Caco-2 (cell line): ENCODE results near the gene YIF1B. TPM values are rescaled to one million over a fixed set of nuclear protein-coding genes. Genes with fewer than 3 reads are reported as not detected.

Experiments
- BruUV-seq: library from RNA; stranded (reverse); fragments of 400-500 nt; replicated peaks from 2 replicates; lab custom pipeline; 2021; lab: Mats Ljungman, UMichigan
- CTCF ChIA-PET: fragments of 300-600 bp; sonication (Branson Sonifier 250); formaldehyde crosslinking; loops from one replicate; lab custom pipeline; 2022; ENCODE audit warnings: antibody characterized with exemption; lab: Charles Lee
- POLR2A ChIA-PET: fragments of 300-600 bp; sonication (Branson Sonifier 250); formaldehyde crosslinking; loops from one replicate; lab custom pipeline; 2022; ENCODE audit warnings: antibody characterized with exemption; lab: Charles Lee
- DNase-seq, 2 experiments: peaks; one replicate each; pipeline versions ENCODE4 v3.0.0 to v3.0.0-alpha.2; 2020 to 2022
- H3K27me3 ChIP-seq: replicated peaks from 2 replicates; pipeline ENCODE4 v1.6.0; 2011; ENCODE audit warnings: low read length; ENCODE audit not compliant: control insufficient read depth, insufficient read depth
- H3K36me3 ChIP-seq: 2 replicates; pipeline ENCODE4 v1.5.1; 2011; ENCODE audit warnings: low read length; ENCODE audit not compliant: control insufficient read depth, insufficient read depth
- H3K4me1 ChIP-seq: fragments of 250-450 bp; sonication (Bioruptor Pico); 2 replicates; pipeline ENCODE4 v1.5.1; 2020; ENCODE audit warnings: mild to moderate bottlenecking
- H3K4me3 ChIP-seq: 2 replicates; pipeline ENCODE4 v1.5.1; 2011; ENCODE audit warnings: low read depth, mild to moderate bottlenecking, control low read depth, low read length
- H3K9me3 ChIP-seq: fragments of 250-450 bp; sonication (Bioruptor Pico); 2 replicates; pipeline ENCODE4 v1.5.1; 2020; ENCODE audit warnings: mild to moderate bottlenecking, moderate library complexity
- H3K27ac Mint-ChIP-seq: one replicate; pipeline ENCODE4 v1.8.0; 2022; ENCODE audit warnings: mixed read lengths; ENCODE audit not compliant: unreplicated experiment
- H3K27me3 Mint-ChIP-seq: one replicate; pipeline ENCODE4 v1.8.0; 2022; ENCODE audit warnings: mixed read lengths; ENCODE audit not compliant: insufficient read depth, unreplicated experiment
- H3K36me3 Mint-ChIP-seq: one replicate; pipeline ENCODE4 v1.8.0; 2022; ENCODE audit warnings: mild to moderate bottlenecking, mixed read lengths; ENCODE audit not compliant: insufficient read depth, unreplicated experiment
- H3K4me1 Mint-ChIP-seq: one replicate; pipeline ENCODE4 v1.8.0; 2022; ENCODE audit warnings: low read depth, mixed read lengths; ENCODE audit not compliant: unreplicated experiment
- H3K4me3 Mint-ChIP-seq: one replicate; pipeline ENCODE4 v1.8.0; 2022; ENCODE audit warnings: mild to moderate bottlenecking, moderate library complexity, mixed read lengths; ENCODE audit not compliant: unreplicated experiment
- H3K9me3 Mint-ChIP-seq: one replicate; pipeline ENCODE4 v1.8.0; 2022; ENCODE audit warnings: mixed read lengths; ENCODE audit not compliant: unreplicated experiment
- intact Hi-C: fragments of 100-400 bp; cut with micrococcal nuclease; formaldehyde crosslinking; loops from one replicate; pipeline ENCODE4 v1.10.0; 2022; ENCODE audit not compliant: unreplicated experiment
- total RNA-seq: library from RNA; stranded (reverse); gene quantifications from 2 replicates; pipeline ENCODE4 v1.2.3, GENCODE V29; 2022
- TF ChIP-seq, protein P1 (sequence below), 2 experiments: fragments of 200-600 bp in 1 of 2; IDR thresholded peaks; 1 replicate in 1 of 2; 2 replicates in 1 of 2; pipeline versions ENCODE4 v1.5.1 to v1.8.0; 2011 to 2022; ENCODE audit warnings: antibody characterized with exemption in 1 of 2, control low read depth in 1 of 2, inconsistent platforms in 1 of 2, low read depth in 1 of 2, low read length in 1 of 2, mild to moderate bottlenecking in 1 of 2, moderate library complexity in 1 of 2; ENCODE audit not compliant: insufficient read depth in 1 of 2, severe bottlenecking in 1 of 2, unreplicated experiment in 1 of 2

The YIF1B gene
- total RNA-seq, 1 experiment from 2014 or later: 66.7 TPM

DNA sequence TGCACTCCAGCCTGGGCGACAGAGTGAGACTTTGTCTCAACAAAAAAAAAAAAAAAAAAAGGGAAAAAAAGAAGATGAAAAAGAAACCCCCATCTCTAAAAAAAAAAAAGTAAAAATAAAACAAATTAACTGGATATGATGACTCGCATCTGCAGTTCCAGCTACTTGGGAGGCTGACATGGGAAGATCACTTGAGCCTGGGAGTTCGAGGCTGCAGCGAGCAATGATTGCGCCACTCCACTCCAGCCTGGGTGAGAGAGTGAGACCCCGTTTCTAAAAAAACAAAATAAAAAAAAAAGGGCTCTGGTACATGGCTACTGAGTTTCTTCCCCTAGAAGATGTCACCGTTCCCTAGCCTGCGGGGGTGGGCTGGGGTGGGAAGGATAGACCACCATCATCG, 17.5 kb upstream of the YIF1B start:
- H3K36me3 ChIP-seq: no peaks in the 10 kb centered on the region
- H3K36me3 Mint-ChIP-seq: peaks cover 15% of the 10 kb centered on the region
- no peak overlapping the region for H3K27ac Mint-ChIP-seq
- no peak overlapping the region for H3K4me3 Mint-ChIP-seq
- H3K27me3 ChIP-seq: no peaks in the 10 kb centered on the region
- H3K4me1 ChIP-seq: peaks cover 4% of the 10 kb centered on the region; the same call in 1 of the 2 replicates
- no TSS peak for BruUV-seq
- ChIA-PET POLR2A (no interaction called here), CTCF (interaction anchor here (1.8 kb wide), 1 partner anchor 90 kb away, joined by 9 read pairs; no protein-coding TSS in a partner anchor)
- no peaks in the 10 kb centered on the region for H3K9me3 Mint-ChIP-seq
- no peak overlapping the region for H3K4me3 ChIP-seq
- no peaks in the 10 kb centered on the region for H3K9me3 ChIP-seq
- intact Hi-C loops: no loop called here
- H3K4me1 Mint-ChIP-seq: no peaks in the 10 kb centered on the region
- no peaks in the 10 kb centered on the region for H3K27me3 Mint-ChIP-seq
- TF ChIP-seq, protein P1, sequence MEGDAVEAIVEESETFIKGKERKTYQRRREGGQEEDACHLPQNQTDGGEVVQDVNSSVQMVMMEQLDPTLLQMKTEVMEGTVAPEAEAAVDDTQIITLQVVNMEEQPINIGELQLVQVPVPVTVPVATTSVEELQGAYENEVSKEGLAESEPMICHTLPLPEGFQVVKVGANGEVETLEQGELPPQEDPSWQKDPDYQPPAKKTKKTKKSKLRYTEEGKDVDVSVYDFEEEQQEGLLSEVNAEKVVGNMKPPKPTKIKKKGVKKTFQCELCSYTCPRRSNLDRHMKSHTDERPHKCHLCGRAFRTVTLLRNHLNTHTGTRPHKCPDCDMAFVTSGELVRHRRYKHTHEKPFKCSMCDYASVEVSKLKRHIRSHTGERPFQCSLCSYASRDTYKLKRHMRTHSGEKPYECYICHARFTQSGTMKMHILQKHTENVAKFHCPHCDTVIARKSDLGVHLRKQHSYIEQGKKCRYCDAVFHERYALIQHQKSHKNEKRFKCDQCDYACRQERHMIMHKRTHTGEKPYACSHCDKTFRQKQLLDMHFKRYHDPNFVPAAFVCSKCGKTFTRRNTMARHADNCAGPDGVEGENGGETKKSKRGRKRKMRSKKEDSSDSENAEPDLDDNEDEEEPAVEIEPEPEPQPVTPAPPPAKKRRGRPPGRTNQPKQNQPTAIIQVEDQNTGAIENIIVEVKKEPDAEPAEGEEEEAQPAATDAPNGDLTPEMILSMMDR (IDR thresholded peaks at IDR 0.05; ENCODE audit: insufficient read depth in 1 of 2, low read depth in 1 of 2, low read length in 1 of 2, severe bottlenecking in 1 of 2, unreplicated experiment in 1 of 2): no peak
- DNase-seq: no peak

DNA sequence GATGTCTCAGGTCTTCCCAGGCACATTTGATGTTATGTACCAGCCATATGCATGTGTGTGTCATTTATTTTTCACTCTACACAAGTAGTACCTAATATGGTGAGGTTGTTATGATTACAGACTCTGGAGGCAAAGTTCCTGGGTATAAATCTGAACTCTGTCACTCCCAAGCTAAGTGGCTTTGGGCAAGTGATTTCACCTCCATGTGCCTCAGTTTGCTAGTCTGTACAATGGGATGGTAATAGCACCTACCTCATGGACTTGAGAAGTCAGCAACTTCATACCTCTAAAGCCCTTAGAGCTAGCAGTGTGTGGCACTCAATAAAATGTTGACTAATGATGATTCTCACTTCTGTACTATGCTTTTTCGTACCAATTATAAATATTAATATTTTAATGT, 16.0 kb upstream of the YIF1B start:
- no peaks in the 10 kb centered on the region for H3K9me3 ChIP-seq
- H3K4me1 ChIP-seq: peaks cover 4% of the 10 kb centered on the region; the same call in 1 of the 2 replicates
- no TSS peak for BruUV-seq
- H3K4me1 Mint-ChIP-seq: no peaks in the 10 kb centered on the region
- H3K36me3 ChIP-seq: no peaks in the 10 kb centered on the region
- intact Hi-C loops: no loop called here
- no peaks in the 10 kb centered on the region for H3K27me3 ChIP-seq
- H3K4me3 ChIP-seq: no peak overlapping the region
- TF ChIP-seq, protein P1 (IDR thresholded peaks at IDR 0.05; ENCODE audit: insufficient read depth in 1 of 2, low read depth in 1 of 2, low read length in 1 of 2, severe bottlenecking in 1 of 2, unreplicated experiment in 1 of 2): no peak
- no peak overlapping the region for H3K4me3 Mint-ChIP-seq
- CTCF ChIA-PET: no interaction called here
- POLR2A ChIA-PET: no interaction called here
- no peaks in the 10 kb centered on the region for H3K9me3 Mint-ChIP-seq
- no peaks in the 10 kb centered on the region for H3K27me3 Mint-ChIP-seq
- peaks cover 8% of the 10 kb centered on the region for H3K36me3 Mint-ChIP-seq
- no peak for DNase-seq
- no peak overlapping the region for H3K27ac Mint-ChIP-seq

DNA sequence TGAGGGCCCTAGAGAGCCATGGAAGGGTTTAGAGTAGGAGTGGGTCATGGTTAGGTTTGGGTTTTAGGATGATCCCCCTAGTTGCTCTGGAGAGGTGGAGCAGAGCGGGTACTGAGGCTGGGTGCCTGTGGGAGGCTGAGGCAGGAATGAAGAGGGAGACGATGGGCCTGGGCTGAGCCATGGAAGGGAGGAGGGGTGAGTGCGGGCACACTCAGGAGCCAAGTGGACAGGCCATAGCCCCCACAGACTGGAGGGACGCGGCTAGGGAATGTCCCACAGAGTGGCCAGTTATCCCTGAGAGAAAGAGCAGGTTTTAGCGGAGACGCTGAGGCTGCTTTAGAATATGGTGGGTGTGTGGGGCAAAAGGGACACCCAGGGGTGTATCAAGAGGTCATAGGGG, 13.9 kb upstream of the YIF1B start:
- H3K36me3 Mint-ChIP-seq: no peaks in the 10 kb centered on the region
- H3K27me3 ChIP-seq: no peaks in the 10 kb centered on the region
- TF ChIP-seq, protein P1 (IDR thresholded peaks at IDR 0.05; ENCODE audit: insufficient read depth in 1 of 2, low read depth in 1 of 2, low read length in 1 of 2, severe bottlenecking in 1 of 2, unreplicated experiment in 1 of 2): no peak
- H3K27ac Mint-ChIP-seq: peak overlapping the region; percentile 1
- POLR2A ChIA-PET: interaction anchor here (0.6 kb wide), 1 partner anchor 78 kb away, joined by 3 read pairs; no protein-coding TSS in a partner anchor
- no peaks in the 10 kb centered on the region for H3K4me1 Mint-ChIP-seq
- H3K9me3 ChIP-seq: no peaks in the 10 kb centered on the region
- H3K36me3 ChIP-seq: no peaks in the 10 kb centered on the region
- no peak for DNase-seq
- intact Hi-C loops: no loop called here
- H3K4me1 ChIP-seq: no peaks in the 10 kb centered on the region
- H3K9me3 Mint-ChIP-seq: no peaks in the 10 kb centered on the region
- H3K4me3 Mint-ChIP-seq: no peak overlapping the region
- H3K4me3 ChIP-seq: no peak overlapping the region
- CTCF ChIA-PET: interaction anchor here (1.7 kb wide), 1 partner anchor 86 kb away, joined by 5 read pairs; no protein-coding TSS in a partner anchor
- no peaks in the 10 kb centered on the region for H3K27me3 Mint-ChIP-seq
- BruUV-seq: no TSS peak
